ENCODE data around the gene ZBTB7B.
A peak's percentile ranks its signal among the peaks of the same experiment; 100 is the strongest.
"Not testable (repeated sequence)": the region's sequence is repeated elsewhere in the genome, so short reads cannot be mapped to it uniquely, and the experiment has no call there.

The ZBTB7B gene

DNA sequence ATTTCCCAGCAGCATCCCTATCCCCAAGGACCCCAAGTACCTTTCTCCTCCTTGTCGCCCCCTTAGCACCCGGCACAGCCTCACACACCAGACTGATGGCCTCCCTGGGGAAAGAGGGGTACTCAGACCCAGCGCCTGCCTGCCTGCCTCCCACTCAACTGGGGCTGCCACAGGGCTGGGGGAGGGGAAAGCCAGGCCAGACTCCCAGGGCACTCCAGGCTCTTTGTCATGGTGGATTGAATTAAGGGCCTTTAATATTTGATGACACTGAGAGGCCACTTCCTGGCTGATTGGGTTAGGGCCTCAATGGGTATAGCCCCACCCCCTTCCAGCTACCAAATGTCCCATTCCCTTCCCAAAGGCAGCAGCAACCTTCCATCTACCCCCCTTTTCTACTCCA, 33.9 kb upstream of the ZBTB7B start:
- DNase-seq (ENCODE audit: low read depth in 2 of 2) = no peak

DNA sequence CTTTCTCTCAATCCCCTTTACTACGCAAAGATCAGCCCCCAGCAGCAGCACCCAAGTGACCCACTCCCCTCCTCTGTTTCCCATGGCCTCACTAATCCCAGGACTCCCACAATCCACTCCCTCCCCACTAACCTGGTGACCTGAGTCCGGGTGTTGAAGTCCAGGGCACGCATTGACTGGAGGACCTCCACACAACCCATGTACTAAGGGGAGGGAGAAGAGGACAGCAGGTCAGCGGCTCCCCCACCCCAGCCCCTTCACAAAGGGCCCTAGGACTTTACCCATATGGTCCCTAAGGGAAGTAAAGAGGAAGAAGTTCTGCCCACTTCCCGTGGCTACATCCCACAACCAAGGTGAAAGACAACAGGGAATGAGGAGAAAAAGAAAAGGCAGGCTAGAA, 33.4 kb upstream of the ZBTB7B start:
- no peak for DNase-seq (ENCODE audit: low read depth in 2 of 2)

DNA sequence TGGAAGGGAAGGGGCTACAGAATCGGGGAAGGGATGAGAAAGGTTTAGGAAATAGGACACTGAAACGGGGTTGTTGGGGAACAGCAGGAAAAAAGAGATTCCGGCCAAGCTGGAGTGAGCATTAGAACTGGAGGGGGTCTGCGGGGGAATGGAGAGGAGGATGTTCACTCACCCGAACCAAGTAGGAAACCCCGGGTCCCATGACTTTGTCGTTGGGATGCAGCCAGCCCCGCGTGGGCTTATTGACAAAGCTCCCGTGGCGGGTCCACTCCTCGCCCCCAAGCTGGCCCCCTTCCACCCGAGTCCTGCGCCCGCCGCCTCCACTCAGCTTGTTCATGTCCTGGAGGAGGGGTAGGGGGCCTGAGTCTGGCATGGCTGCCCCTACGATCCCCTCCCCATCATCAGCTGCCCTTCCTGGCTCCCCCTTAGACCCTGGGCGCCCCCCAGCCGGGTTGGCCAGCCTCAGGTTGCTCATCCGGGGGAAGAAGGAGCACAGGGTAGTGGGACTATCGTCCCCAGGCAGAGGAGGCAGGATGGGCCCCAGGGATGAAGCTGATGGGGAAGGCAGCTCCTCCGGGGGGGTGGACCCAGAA, 32.6 kb upstream of the ZBTB7B start:
- DNase-seq (ENCODE audit: low read depth in 2 of 2) = no peak

DNA sequence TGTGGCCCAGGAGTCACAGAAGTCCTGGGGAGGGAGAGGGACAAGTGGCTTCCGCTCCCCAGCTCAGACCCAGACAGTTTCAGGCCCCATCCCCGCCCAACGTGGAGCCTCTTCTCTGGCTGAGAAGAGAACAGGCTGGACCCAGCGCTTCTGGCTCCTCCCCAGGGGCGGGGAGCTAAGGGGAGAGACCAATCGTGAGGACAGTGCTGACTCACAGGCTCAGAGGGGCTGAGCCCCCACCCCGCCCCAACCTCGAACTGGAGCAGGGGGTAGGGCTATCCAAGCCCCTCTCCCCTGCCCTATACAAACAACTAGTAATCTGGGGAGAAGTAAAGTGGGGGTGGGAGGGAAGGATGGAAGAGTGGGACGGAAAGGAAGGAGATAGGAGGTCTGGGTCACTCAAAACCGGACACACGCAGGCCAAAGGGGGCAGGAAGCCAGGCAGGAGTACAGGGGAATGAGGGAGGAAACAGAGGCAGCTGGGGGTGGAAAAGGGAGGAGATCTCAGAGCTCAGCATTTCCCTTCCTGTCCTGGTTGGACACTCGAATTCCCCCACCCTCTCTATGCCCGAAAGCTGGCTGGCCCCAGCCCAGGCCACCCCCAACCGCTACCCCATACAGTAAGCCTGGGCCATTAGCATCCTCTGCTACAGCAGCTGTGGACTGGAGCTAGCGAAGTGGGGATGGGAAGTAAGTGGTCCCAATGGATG, 31.8 kb upstream of the ZBTB7B start, which contains the start of gene SHC1:
Gene SHC1, minus strand, starts transcription at position 117 of the 710 bp plus-strand sequence. CDS start 221 bp downstream, outside the sequence.
- DNase-seq (ENCODE audit: low read depth in 2 of 2) = no peak

DNA sequence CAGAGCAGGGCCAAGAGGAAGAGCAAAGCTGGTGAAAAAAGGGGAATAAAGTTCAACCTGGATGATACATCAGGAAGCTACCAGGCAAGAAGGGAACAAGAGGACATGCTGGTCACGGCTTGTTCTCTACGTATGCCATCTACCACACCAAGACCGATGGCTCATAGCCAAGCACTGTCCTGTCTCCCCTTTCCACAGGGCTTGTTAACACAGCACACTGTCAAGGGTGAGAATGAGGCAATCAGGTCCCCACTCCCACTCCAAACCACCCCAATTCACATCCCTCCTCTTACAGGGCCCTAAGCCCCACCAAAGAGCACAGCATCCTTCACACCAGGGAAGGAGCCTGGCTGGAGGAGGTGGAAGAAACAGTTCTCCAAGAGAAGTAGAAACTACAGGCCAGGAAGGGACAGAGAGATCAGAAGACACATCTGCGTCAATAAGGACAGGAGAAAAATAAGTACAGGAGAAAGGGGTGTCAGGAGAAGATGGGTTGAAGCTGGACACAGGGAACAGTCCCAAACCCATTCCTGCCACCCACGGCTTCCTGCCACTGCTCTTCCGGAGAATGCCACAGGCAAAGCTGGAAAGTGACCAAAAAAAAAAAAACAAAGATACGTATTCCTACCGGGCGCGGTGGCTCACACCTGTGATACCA, 31.1 kb upstream of the ZBTB7B start:
- DNase-seq (ENCODE audit: low read depth in 2 of 2) = no peak

DNA sequence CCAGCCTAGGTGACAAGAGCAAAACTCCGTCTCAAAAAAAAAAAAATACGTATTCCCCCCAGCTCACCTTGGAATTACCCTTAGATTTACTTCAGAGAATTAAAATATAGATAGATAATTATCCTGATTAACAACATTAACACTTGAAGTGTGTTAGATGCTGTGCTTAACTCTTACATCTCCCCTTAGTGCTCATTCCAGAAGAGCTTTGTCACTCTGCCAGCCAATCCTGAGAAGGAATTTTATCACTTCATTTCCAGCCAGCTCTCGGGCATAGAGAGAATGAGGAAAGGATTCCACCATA, 30.4 kb upstream of the ZBTB7B start:
- no peak for DNase-seq (ENCODE audit: low read depth in 2 of 2)

DNA sequence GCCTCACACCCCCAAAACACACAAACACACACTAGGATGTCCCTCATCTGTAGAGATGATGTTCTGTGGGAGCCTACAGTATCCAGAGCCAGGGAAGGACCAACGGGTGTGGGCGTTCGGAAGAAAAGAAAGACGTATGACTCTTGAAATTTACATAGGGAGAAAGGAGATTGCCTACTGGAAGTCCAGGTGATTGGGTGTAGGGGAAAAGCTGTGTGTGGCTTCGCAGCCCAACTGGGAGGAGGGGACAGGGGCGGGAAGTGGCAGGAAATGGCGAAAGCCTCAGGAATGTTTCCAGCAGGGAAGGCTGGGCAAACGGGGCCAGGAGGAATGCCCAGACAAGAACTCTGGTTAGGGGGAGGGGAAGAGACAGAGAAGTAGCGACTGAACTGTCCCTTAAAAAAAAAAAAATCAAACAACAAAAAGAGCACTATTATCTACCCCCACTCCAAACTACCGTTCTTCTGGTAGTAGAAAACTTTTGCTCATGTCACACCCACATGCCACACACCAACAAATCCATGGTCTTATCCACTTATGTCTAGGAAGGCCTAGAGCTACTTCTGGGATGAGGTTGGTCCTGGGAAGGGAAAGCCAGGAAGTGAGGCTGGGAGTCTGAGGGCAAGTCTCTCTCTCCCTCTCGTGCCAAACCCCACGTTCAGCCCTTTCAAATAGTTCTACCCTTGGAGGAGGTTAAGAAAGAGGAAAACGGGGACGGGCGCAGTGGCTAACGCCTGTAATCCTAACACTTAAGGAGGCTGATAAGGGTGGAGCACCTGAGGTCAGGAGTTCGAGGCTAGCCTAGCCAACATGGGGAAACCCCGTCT, 29.9 kb upstream of the ZBTB7B start:
- DNase-seq (ENCODE audit: low read depth in 2 of 2) = no peak

DNA sequence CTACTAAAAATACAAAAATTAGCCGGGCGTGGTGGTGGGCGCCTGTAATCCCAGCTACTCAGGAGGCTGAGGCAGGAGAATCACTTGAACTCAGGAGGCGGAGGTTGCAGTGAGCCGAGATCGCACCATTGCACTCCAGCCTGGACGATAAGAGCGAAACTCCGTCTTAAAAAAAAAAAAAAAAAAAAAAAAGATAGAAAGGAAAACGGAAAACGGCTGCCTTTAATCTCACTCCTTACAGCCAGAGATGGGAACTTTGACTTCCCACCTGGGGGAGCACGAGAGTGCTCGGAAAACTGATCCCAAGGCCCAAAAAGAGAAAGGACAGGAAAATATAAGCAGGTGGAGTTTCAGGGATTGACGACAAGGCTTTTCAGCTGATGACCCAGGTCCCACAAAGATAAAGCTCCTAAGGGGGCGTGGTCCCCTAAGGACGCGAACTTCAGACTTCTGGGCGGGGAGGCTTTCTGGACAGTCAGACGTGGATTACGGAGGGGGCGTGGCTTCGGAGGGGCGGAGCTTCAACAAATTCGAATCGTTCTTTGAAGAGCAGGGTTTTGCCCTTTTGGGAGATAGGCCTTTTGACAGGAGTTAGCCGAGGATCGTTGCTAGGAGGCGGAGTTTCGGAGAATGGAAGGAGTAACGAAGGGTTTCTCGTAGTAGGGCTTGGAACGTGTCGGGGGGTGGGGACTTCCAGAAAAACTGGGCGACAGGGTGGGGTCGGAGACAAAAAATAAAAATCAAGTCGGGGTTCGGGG, 29.1 kb upstream of the ZBTB7B start:
- peak; percentile 71 to 85 for DNase-seq (ENCODE audit: low read depth in 2 of 2)

DNA sequence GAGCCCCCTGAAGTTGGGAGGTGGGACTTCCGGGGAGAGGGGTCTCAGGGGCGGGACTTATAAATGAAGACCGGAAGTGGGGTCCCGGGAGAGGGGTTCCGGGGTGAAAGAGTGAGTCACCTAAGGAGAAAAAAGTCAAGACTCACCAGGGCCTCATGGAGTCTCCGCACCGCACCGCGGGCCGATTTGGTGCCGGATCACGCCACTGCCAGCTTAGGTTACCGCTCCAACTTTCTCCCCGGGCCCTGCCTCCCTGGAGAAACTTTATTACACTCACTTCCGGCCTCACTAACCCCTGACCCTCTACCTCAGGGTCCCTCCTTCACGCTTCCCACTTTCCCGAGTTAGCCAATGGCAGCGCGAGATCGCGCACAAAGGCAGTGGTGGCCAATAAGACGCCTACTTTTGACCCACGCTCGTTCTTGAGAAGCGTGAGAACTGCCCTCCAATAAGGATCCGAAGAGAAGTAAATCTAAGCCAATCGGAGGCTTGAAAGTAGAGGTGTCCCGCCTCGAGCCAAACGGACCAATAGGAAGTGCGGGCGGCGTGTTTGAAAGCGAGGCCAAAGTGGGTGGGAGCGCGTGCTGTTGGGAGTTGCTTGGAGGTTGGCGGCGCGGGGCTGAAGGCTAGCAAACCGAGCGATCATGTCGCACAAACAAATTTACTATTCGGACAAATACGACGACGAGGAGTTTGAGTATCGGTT, 28.3 kb upstream of the ZBTB7B start, which contains the start of gene CKS1B:
Gene CKS1B, plus strand, starts transcription at position 580 of the 706 bp plus-strand sequence. Its CDS starts 65 bp downstream, at position 645.
- peak; percentile 90 for DNase-seq (ENCODE audit: low read depth in 2 of 2)

DNA sequence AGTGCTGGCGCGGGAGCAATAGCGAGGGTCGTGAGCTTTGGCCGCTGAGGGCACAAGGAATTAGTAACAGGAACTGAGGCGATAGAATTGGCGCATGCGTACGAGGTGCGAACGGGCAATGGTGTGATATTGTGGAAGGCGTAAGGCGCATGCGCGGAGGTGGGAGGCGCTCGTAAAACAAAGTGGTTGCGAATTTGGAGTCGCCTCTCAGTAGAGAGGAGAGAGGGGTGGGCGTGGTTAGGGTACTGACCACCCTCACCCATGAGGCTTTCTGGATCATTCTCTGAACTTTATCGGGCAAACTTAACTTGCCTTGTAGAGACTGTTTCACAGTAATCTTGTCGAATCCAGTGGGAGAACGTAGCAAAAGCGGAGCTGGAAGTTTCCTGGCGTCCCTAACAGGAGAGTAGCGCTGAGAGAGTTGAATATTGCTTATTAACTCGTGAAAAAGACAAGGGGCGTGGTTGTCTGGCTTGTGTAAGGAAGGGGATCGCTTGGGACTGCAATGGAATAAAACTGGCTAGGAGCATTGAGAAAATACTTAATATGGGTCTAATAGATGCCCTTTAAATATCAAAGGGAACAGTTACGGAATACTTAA, 27.7 kb upstream of the ZBTB7B start:
- peak; percentile 83 to 88 for DNase-seq (ENCODE audit: low read depth in 2 of 2)

DNA sequence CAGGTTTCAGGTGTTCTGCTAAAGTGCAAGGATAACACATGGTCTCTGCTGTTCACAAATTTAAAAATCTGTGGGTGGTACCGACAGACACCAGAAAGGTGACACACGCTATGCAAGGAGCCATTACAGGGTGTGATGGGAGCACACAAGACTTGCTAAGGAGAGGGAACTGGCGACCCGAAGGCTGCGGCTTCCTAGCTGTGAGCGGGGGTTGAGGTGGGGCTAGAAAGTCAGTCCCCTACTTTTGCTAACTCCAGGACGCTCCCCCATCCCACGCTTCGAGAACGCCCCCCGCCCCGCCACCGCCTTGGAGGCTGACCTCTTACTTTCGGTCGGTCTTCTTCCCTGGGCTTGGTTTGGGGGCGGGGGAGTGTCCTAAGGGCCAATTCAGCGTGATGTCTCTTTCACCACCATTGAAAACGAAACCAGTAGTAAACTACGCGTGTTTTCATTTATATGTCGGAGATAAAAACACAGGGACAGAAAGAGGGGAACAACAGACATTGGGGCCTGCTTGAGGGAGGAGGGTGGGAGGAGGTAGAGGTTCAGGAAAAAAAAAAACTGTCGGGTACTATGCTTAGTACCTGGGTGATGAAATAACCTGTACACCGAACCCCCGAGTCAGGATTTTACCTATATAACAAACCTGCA, 27.1 kb upstream of the ZBTB7B start:
- no peak for DNase-seq (ENCODE audit: low read depth in 2 of 2)

DNA sequence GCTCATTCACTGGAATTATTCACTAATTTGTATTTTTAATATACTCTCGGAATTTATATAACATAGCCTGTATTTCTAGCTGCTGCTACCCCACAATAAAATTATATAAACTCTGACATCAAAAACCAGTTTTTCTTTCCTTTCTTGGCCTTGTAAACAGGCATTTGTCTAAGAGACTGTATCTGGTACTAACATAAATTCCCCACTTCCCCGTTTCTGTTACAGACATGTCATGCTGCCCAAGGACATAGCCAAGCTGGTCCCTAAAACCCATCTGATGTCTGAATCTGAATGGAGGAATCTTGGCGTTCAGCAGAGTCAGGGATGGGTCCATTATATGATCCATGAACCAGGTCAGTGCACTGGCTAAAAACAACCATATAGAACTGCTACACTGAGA, 24.8 kb upstream of the ZBTB7B start:
- not testable (repeated sequence) for DNase-seq (ENCODE audit: low read depth in 2 of 2)

DNA sequence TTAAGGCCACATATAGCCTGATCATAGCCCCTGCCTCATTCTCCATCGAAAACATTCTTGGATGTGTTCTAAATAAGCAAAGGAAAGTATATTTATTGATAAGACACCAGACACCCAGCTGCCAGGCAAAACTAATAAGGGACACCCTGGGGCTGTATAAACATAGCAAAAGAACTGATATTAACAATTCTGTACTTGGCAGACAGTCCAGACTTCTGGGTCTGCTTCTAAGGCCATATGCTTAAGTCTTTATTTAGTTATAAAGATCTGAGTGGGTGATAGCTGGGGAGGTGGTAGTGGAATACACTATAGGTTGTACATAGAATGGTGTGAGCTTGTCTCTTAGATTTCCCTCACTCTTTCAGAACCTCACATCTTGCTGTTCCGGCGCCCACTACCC, 24.2 kb upstream of the ZBTB7B start:
- DNase-seq (ENCODE audit: low read depth in 2 of 2) = no peak

DNA sequence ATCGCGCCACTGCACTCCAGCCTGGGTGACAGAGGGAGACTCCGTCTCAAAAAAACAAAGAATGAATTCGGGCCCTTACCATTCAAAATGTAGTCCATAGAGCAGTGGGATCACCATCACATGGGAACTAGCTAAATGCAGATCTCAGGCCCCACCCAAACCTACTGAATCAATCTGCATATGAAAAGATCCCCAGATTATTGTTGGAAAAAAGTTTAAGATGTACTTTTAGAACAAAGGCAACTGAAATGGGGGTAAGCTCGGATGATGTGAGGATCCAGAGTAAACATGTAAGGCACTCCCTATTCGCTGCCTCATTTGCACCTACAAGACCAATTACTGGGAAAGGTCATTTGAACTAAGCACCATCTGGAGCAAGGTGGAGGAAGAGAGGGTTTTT, 20.3 kb upstream of the ZBTB7B start:
- no peak for DNase-seq (ENCODE audit: low read depth in 2 of 2)

DNA sequence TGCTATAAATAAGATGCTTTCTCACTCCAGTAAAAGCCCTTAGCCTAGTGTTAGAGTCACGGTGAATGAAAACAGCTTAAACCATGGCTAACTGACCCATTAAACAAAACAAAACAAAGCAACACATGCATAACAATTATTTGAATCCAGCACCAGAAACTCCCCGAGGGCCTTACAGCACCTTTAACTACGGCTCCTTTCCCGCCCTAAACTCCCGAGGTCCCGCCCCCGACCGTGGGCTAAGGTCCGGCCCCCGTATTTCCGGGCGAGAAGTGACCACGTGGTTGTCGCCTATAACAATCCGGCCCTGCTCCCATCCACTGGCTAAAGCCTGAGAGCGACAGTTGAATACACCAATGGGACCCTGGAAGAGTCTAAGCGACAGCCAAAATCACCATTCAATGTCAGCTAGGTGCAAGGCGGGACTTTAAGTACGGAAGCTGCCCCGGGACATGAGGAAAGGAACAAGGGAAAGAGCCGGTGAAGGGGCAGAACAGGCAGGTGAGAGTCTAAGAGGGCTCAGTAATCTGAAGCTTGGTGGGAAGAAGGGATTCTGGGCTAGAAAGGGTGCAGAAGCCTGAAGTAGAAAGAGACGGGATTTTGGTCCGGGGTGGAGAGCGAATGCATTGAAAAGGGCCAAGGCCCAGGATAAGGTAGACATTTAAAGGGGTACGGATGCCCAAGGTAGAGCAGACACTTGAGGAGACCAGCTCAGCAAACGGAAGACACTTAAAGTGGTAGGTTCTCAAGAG, 19.5 kb upstream of the ZBTB7B start, which contains the start of gene FLAD1:
Gene FLAD1, plus strand, starts transcription at position 448 of the 752 bp plus-strand sequence. CDS start 351 bp downstream, outside the sequence.
- DNase-seq (ENCODE audit: low read depth in 2 of 2) = peak; percentile 88

DNA sequence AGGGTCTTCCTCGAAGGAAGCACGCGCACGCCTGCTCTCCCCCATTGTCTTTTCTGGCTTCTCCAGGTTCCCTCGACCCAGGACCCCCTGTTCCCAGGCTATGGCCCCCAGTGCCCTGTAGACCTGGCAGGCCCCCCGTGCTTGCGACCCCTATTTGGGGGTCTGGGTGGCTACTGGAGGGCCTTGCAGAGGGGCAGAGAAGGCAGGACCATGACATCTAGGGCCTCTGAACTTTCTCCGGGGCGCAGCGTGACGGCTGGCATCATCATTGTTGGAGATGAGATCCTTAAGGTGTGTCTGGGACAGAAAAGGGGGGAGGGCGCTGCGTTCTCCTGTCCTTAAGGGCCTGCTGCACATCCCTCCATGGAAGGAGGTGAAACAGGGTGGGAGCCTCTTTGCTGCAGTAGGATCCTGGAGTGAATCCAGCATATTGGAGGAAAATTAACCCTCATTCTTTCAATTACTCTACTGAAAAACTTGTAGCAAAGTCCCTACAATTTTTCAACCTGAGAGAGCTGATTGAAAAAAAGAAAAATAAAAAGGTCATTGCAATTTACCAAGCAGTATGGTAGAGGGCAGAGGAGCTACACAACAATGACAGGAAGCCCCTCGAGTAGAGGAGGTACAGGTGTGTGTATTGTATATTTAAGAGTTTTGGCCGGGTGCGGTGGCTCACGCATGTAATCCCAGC, 18.7 kb upstream of the ZBTB7B start:
- DNase-seq (ENCODE audit: low read depth in 2 of 2) = no peak

DNA sequence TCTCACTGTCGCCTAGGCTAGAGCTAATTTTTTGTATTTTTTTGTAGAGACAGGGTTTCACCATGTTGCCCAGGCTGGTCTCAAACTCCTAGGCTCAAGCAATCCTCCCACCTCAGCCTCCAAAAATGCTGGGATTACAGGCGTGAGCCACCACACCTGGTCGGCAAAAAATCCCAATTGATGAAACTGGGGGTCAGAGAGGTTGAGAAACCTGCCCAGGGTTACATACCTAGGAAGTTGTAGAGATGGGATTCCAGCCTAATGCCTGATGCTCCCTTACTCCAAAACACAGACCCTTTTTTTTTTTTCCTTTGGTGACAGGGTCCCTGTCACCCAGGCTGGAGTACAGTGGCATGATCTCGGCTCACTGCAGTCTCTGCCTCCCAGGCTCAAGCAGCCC, 15.9 kb upstream of the ZBTB7B start:
- DNase-seq (ENCODE audit: low read depth in 2 of 2) = not testable (repeated sequence)

DNA sequence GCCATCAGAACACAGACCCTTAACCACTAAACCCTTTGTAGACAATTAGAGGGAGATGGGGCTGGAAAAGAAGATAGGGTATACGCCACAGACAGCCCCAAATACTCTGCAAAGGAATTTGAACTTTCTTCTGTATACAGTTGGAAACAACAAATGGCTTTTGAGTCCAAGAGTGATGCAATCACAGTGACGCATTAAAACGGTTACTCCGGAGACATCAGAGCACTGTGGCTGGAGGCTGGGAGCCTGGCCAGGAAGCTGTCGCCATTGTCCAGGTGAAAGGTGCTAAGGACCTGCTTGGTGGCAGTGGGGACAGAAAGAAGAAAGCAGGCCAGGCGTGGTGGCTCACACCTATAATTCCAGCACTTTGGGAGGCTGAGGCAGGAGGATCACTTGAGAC, 15.3 kb upstream of the ZBTB7B start:
- DNase-seq (ENCODE audit: low read depth in 2 of 2) = no peak

Measured in stimulated activated CD8-positive, alpha-beta memory T cell treated with anti-CD3 and anti-CD28 coated beads, Interleukin-7, amount 100 ng/mL, for 1 hour (primary cell).